Measurements from ENCODE around the gene MYBPC1.

The MYBPC1 gene

GRCh38 chr12:101598483-101598882 is 3.7 kb downstream of the MYBPC1 start:
- no peak for FAIRE-seq
- DNase-seq (ENCODE audit: low spot score): no peak

GRCh38 chr12:101599311-101599710 is 4.5 kb downstream of the MYBPC1 start:
- no peak for FAIRE-seq
- no peak for DNase-seq (ENCODE audit: low spot score)

GRCh38 chr12:101599771-101600484 is 5.2 kb downstream of the MYBPC1 start:
- no peak for DNase-seq (ENCODE audit: low spot score)
- no peak for FAIRE-seq

- DNase-seq (ENCODE audit: low spot score) (no peak), FAIRE-seq (no peak)
Observed at GRCh38 chr12:101604132-101604531, 9.4 kb downstream of the MYBPC1 start.

- no peak for DNase-seq (ENCODE audit: low spot score)
- no peak for FAIRE-seq
Observed at GRCh38 chr12:101607894-101608293, 13.1 kb downstream of the MYBPC1 start.

- DNase-seq (ENCODE audit: low spot score) (no peak), FAIRE-seq (no peak)
Observed at GRCh38 chr12:101608301-101609133, 13.7 kb downstream of the MYBPC1 start.

GRCh38 chr12:101609198-101609597 is 14.4 kb downstream of the MYBPC1 start:
- DNase-seq (ENCODE audit: low spot score): no peak

GRCh38 chr12:101612160-101612916 is 17.6 kb downstream of the MYBPC1 start:
- DNase-seq (ENCODE audit: low spot score): no peak
- FAIRE-seq: no peak

More at GRCh38 chr12:101609198-101609597, 14.4 kb downstream of the MYBPC1 start:
- FAIRE-seq: no peak

- DNase-seq (ENCODE audit: low spot score) (no peak), FAIRE-seq (no peak)
Observed at GRCh38 chr12:101616027-101616494, 21.3 kb downstream of the MYBPC1 start.

- no peak for DNase-seq (ENCODE audit: low spot score)
Observed at GRCh38 chr12:101619026-101619786, 24.4 kb downstream of the MYBPC1 start.

GRCh38 chr12:101619858-101620761 is 25.3 kb downstream of the MYBPC1 start:
- FAIRE-seq: no peak
- no peak for DNase-seq (ENCODE audit: low spot score)

More at GRCh38 chr12:101619026-101619786, 24.4 kb downstream of the MYBPC1 start:
- no peak for FAIRE-seq

- FAIRE-seq (no peak), DNase-seq (ENCODE audit: low spot score) (no peak)
Observed at GRCh38 chr12:101620762-101621133, 26.0 kb downstream of the MYBPC1 start.

- no peak for DNase-seq (ENCODE audit: low spot score)
- FAIRE-seq: no peak
Observed at GRCh38 chr12:101628676-101629075, 33.9 kb downstream of the MYBPC1 start.

GRCh38 chr12:101634724-101635123 is 40.0 kb downstream of the MYBPC1 start:
- FAIRE-seq (no peak), DNase-seq (ENCODE audit: low spot score) (no peak)

- DNase-seq (ENCODE audit: low spot score) (no peak), FAIRE-seq (no peak)
Observed at GRCh38 chr12:101637936-101638335, 43.2 kb downstream of the MYBPC1 start.

- FAIRE-seq: no peak
- DNase-seq (ENCODE audit: low spot score): no peak
Observed at GRCh38 chr12:101642115-101643067, 47.6 kb downstream of the MYBPC1 start.

- no peak for FAIRE-seq
- no peak for DNase-seq (ENCODE audit: low spot score)
Observed at GRCh38 chr12:101647711-101648110, 52.9 kb downstream of the MYBPC1 start.

- FAIRE-seq (no peak), DNase-seq (ENCODE audit: low spot score) (no peak)
Observed at GRCh38 chr12:101648195-101648594, 53.4 kb downstream of the MYBPC1 start.

All from RCC 7860 (cell line).